ENCODE results near the gene AMOTL1.
"Not testable (repeated sequence)": the region's sequence is repeated elsewhere in the genome, so short reads cannot be mapped to it uniquely, and the experiment has no call there.

The AMOTL1 gene

DNA sequence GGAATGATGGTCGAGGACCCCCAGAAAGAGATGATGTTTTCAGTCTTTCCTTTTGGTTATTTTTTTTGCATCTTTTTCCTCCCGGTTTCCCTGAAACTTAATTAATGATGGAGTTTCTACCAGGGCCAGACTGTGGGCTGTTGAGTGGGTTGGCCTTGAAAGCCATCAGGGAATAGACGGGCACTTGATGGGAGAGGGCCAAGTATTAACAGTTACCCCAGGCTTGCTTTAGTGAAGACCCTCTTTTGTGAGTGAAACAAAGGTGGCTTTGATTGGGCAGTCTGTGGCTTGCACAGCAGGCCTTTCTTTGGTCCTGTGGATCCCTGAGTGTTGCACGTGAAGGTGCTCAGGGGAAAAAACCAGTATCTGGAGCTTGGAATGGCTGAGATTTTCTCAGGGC, 56.9 kb downstream of the AMOTL1 start:
- no peak for DNase-seq (ENCODE audit: low read depth in 2 of 2)

GRCh38 chr11:94825481-94825880, 57.3 kb downstream of the AMOTL1 start:
- no peak for DNase-seq (ENCODE audit: low read depth in 2 of 2)

GRCh38 chr11:94826415-94826814, 58.3 kb downstream of the AMOTL1 start:
- DNase-seq (ENCODE audit: low read depth in 2 of 2): no peak

GRCh38 chr11:94828088-94828487, 59.9 kb downstream of the AMOTL1 start:
- DNase-seq (ENCODE audit: low read depth in 2 of 2): no peak

DNA sequence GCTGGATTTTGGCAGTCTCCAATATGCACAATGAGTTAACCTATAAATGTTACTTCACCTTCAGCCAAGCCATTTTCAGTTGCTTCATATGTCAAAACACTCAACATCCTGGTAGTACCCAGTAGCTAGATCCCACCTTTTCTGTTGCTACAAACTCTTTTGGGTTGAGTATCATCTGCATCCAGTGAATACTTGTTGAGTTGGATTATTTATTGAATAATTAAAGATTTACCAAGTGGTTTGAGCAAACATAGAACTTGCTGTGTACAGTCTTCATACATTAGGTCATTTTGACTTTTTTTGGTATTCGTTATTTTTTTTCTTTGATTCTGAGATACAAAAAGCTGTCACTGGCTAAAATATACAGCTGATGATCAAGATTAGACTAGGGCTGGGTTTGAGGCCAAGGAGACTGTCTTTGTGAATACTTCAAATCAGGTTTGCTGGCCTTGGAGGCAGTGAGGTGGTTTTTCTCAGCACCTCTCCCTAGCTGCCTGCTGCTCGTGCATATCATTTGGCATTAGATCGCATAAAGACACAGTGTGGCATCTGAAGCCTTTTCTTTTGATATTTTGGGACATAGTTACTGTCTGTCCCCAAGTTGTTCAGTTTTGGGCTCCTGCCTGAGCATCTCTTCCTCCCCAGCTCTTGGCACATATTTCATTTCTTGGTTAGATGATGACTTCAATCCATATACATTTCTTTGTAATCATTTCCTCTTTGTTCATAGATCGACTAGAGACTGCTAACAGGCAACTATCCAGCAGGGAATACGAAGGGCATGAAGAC, 62.8 kb downstream of the AMOTL1 start:
- DNase-seq (ENCODE audit: low read depth in 2 of 2): no peak

- no peak for DNase-seq (ENCODE audit: low read depth in 2 of 2)
Observed at GRCh38 chr11:94831529-94831928, 63.4 kb downstream of the AMOTL1 start.

DNA sequence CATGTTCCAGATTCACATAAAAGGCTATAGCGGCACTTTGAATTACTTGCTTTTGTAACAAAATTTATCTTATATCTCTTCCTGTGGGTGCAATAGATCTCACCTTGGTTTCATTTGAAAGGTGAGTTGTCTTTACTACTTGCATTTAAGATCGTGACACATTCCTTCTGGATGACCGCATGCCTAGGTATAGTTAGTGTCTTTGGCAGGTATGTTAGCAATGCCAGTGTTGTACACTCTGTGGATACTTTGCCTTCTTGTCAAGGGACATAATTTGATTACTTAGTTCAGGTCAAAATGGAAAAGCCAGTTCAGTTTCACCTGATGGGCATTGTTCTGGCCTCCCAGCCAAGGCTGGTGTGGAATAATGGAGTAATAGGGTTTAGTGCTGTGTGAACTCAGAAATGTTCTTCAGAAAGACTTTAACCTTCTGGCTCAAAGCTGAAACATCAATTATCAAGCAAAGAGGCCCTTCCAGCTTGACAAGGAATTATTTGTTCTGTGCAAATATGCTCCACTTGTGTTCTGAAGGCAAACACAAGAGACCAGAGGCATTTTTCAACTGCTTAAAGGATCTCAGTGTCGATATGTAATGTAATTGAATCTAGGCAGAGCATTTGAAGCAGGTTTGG, 64.6 kb downstream of the AMOTL1 start:
- DNase-seq (ENCODE audit: low read depth in 2 of 2): no peak

- no peak for DNase-seq (ENCODE audit: low read depth in 2 of 2)
Observed at GRCh38 chr11:94834911-94835593, 66.9 kb downstream of the AMOTL1 start.

GRCh38 chr11:94835594-94835927, 67.4 kb downstream of the AMOTL1 start:
- DNase-seq (ENCODE audit: low read depth in 2 of 2): no peak

GRCh38 chr11:94837317-94837716, 69.2 kb downstream of the AMOTL1 start:
- no peak for DNase-seq (ENCODE audit: low read depth in 2 of 2)

DNA sequence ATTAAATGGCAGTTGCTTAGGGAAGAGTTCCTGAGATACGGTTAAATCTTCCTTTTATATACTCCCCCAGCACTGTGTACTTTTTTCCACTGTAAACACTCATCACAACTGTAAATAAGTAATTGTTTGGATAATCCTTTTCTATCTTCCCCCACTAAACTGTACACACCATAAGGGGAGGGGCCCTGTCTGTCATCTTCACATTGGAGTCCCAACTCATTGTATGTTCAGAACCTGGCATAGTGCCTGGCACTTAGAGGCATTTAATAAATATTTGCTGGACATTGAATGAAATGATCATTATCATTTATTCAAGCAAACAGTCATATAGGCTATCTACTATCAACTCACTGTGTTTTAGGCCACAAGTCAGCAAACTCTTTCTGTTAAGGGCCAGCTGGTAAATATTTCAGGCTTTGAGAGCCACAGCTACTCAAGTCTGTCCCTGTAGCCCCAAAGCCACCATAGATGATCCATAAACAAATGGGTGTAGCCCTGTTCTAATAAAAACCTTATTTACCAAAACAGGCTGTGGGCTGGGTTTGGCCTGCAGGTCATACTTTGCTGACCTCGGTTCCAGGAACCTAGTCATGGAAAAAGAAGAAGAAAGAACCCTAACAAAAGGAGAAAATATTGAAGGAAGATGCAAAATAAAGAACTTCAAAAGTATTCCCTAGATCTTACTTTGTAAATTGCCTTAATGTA, 70.0 kb downstream of the AMOTL1 start:
- DNase-seq (ENCODE audit: low read depth in 2 of 2): no peak

- no peak for DNase-seq (ENCODE audit: low read depth in 2 of 2)
Observed at GRCh38 chr11:94840209-94840608, 72.1 kb downstream of the AMOTL1 start.

DNA sequence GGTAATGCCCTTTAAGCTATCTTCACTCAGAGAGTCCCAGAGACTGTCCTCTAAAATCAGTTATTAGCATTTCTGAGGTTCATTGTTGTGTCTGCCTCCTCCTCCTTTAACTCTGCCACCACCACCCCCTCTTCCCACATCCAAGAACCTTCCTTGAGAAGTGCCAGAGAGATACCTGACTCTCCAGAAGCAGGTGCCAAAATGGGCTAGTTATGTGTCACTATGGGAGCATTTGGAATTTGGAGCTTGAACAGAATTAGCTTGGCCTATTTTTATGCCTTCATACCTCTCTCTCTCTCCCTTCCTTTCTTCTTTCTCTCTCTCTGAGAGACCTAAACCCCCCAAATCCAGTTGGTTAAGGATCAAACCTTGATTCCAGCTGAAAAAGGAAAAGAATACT, 75.9 kb downstream of the AMOTL1 start:
- DNase-seq (ENCODE audit: low read depth in 2 of 2): no peak

DNA sequence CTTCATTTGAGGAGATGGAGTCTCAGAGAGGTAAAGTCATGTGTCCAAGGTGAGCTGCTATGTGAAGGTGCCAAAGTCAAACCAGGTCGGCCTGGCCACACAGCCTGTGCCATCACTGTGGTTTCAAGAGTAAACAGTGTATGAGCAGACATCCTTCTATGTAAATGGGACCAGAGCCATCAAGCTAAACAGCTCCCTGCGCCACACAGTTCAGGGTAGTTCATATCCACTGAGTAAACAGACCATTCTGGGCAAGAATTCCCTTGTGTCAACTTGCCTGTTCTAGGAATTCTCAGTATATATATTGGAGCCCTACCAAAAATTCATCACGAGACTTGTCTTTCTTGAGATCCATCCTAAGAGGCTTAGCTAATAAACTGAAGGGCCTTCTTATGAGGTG, 77.5 kb downstream of the AMOTL1 start:
- no peak for DNase-seq (ENCODE audit: low read depth in 2 of 2)

- DNase-seq (ENCODE audit: low read depth in 2 of 2): no peak
Observed at GRCh38 chr11:94849839-94850238, 81.7 kb downstream of the AMOTL1 start.

GRCh38 chr11:94851864-94852636, 83.9 kb downstream of the AMOTL1 start:
- DNase-seq (ENCODE audit: low read depth in 2 of 2): no peak

- DNase-seq (ENCODE audit: low read depth in 2 of 2): not testable (repeated sequence)
Observed at GRCh38 chr11:94853288-94853687, 85.1 kb downstream of the AMOTL1 start.

- no peak for DNase-seq (ENCODE audit: low read depth in 2 of 2)
Observed at GRCh38 chr11:94853836-94854235, 85.7 kb downstream of the AMOTL1 start.

- DNase-seq (ENCODE audit: low read depth in 2 of 2): no peak
Observed at GRCh38 chr11:94854770-94855633, 86.8 kb downstream of the AMOTL1 start.

DNA sequence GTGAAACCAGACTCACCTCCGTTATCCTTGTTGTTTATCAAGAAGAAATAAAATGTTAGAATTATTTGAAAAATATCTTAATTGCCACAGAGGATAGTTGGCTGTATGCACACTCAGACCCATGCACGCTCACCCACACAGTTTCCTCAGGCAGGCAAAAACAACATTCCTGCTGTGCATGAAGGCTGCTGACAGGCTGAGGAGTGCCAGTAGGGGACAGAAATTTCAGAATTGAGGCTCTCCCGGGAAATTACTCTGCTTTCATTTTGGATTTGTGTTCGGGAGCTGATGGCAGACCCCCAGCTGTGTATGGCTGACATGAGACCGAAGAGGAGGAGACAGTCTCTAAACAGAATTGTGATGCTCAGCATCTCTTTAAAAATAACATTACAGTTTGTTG, 87.5 kb downstream of the AMOTL1 start:
- DNase-seq (ENCODE audit: low read depth in 2 of 2): no peak

DNA sequence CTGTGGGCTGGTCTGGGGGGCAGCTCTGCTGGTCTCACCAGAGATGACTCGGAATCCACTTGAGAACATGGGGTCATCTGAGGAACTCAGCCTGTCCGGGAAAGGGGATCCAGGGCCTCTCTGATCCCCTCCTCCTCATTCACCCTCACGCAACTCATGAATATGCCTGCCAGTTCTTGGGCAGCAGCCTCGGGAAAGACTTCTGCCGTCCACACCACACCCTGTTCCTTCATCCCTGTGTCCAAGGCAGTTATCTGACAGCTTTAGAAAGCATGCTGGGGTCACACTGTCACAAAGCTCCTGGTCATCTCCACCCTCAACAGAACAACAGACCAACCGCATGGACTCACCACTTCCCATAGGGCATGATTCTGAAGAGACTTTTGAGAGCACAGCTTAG, 88.3 kb downstream of the AMOTL1 start:
- no peak for DNase-seq (ENCODE audit: low read depth in 2 of 2)
